ENCODE data around the gene NDUFAB1. TPM values are rescaled to one million over a fixed set of nuclear protein-coding genes. Genes with fewer than 3 reads are reported as not detected.

The NDUFAB1 gene
- total RNA-seq, 1 experiment from 2014 or later = 184 TPM

- H3K36me3 ChIP-seq (ENCODE audit: insufficient read depth, low read length, poor library complexity, severe bottlenecking) = peaks cover 44% of the 10 kb centered on the region
- intact Hi-C loops (cut with micrococcal nuclease; ENCODE audit: unreplicated experiment) = no loop called here
- H3K4me1 ChIP-seq (ENCODE audit: insufficient read depth, low read length, poor library complexity, severe bottlenecking) = no peaks in the 10 kb centered on the region
- no peak for DNase-seq (ENCODE audit: low spot score)
- BruUV-seq (replicated peaks) = no TSS peak
- no peak for TF ChIP-seq EZH2 (IDR thresholded peaks at IDR 0.05; ENCODE audit: borderline replicate concordance, low read depth, low read length, poor library complexity, severe bottlenecking)
- TF ChIP-seq CTCF (conservative IDR thresholded peaks at IDR 0.05; ENCODE audit: low read depth, low read length) = no peak
- H3K4me3 ChIP-seq (ENCODE audit: low read depth, low read length, poor library complexity, severe bottlenecking) = no peak overlapping the region
- no peaks in the 10 kb centered on the region for H3K27me3 ChIP-seq (replicated peaks; ENCODE audit: insufficient read depth, low read depth, low read length, poor library complexity)
- ChIA-PET CTCF (no interaction called here), POLR2A (ENCODE audit: low non-redundant PET) (no interaction called here)
- no peaks in the 10 kb centered on the region for H3K9me3 ChIP-seq (ENCODE audit: low read depth, low read length, poor library complexity, severe bottlenecking)
- H3K27ac ChIP-seq (ENCODE audit: low read depth, low read length, poor library complexity, severe bottlenecking) = no peak overlapping the region
Measured at GRCh38 chr16:23535901-23536300, 60.2 kb downstream of the NDUFAB1 start.

GRCh38 chr16:23534868-23535860 is 61.0 kb downstream of the NDUFAB1 start:
- no peak for TF ChIP-seq EZH2 (IDR thresholded peaks at IDR 0.05; ENCODE audit: borderline replicate concordance, low read depth, low read length, poor library complexity, severe bottlenecking)
- no peak for TF ChIP-seq CTCF (conservative IDR thresholded peaks at IDR 0.05; ENCODE audit: low read depth, low read length)
- intact Hi-C loops (cut with micrococcal nuclease; ENCODE audit: unreplicated experiment) = no loop called here
- Histone ChIP-seq H3K4me1 (ENCODE audit: insufficient read depth, low read length, poor library complexity, severe bottlenecking) (no peaks in the 10 kb centered on the region), H3K9me3 (ENCODE audit: low read depth, low read length, poor library complexity, severe bottlenecking) (no peaks in the 10 kb centered on the region), H3K27me3 (replicated peaks; ENCODE audit: insufficient read depth, low read depth, low read length, poor library complexity) (no peaks in the 10 kb centered on the region), H3K36me3 (ENCODE audit: insufficient read depth, low read length, poor library complexity, severe bottlenecking) (peaks cover 39% of the 10 kb centered on the region), H3K27ac (ENCODE audit: low read depth, low read length, poor library complexity, severe bottlenecking) (no peak overlapping the region), H3K4me3 (ENCODE audit: low read depth, low read length, poor library complexity, severe bottlenecking) (no peak overlapping the region)
- no TSS peak for BruUV-seq (replicated peaks)
- ChIA-PET CTCF (no interaction called here), POLR2A (ENCODE audit: low non-redundant PET) (no interaction called here)
- no peak for DNase-seq (ENCODE audit: low spot score)

- BruUV-seq (replicated peaks) = no TSS peak
- CTCF ChIA-PET = no interaction called here
- POLR2A ChIA-PET (ENCODE audit: low non-redundant PET) = interaction anchor here (0.6 kb wide), 1 partner anchor 1145 kb away, joined by 6 read pairs; no protein-coding TSS in a partner anchor
Measured at GRCh38 chr16:23532448-23532847, 63.7 kb downstream of the NDUFAB1 start.

More at GRCh38 chr16:23532448-23532847, 63.7 kb downstream of the NDUFAB1 start:
- intact Hi-C loops (cut with micrococcal nuclease; ENCODE audit: unreplicated experiment) = no loop called here
- Histone ChIP-seq H3K27ac (ENCODE audit: low read depth, low read length, poor library complexity, severe bottlenecking) (no peak overlapping the region), H3K4me3 (ENCODE audit: low read depth, low read length, poor library complexity, severe bottlenecking) (no peak overlapping the region), H3K4me1 (ENCODE audit: insufficient read depth, low read length, poor library complexity, severe bottlenecking) (no peaks in the 10 kb centered on the region), H3K9me3 (ENCODE audit: low read depth, low read length, poor library complexity, severe bottlenecking) (no peaks in the 10 kb centered on the region), H3K27me3 (replicated peaks; ENCODE audit: insufficient read depth, low read depth, low read length, poor library complexity) (no peaks in the 10 kb centered on the region), H3K36me3 (ENCODE audit: insufficient read depth, low read length, poor library complexity, severe bottlenecking) (peaks cover 44% of the 10 kb centered on the region)
- TF ChIP-seq EZH2 (IDR thresholded peaks at IDR 0.05; ENCODE audit: borderline replicate concordance, low read depth, low read length, poor library complexity, severe bottlenecking) (no peak), CTCF (conservative IDR thresholded peaks at IDR 0.05; ENCODE audit: low read depth, low read length) (no peak)
- no peak for DNase-seq (ENCODE audit: low spot score)

Other genes starting within 250 kb of the NDUFAB1 start
- 33.8 and 40.4 TPM in 2 replicates for gene COG7, start 143.1 kb downstream of the NDUFAB1 start, total RNA-seq (2021)
- 126 and 142 TPM in 2 replicates for gene GGA2, start 85.8 kb downstream of the NDUFAB1 start, total RNA-seq (2021)
- gene EARS2, start 39.0 kb downstream of the NDUFAB1 start, total RNA-seq (2021) = 32.7 and 38.9 TPM in 2 replicates
- 121 and 124 TPM in 2 replicates for gene UBFD1, start 38.6 kb downstream of the NDUFAB1 start, total RNA-seq (2021)
- 23.9 and 27.2 TPM in 2 replicates for gene PALB2, start 45.0 kb upstream of the NDUFAB1 start, total RNA-seq (2021)
- gene DCTN5, start 45.1 kb upstream of the NDUFAB1 start, total RNA-seq (2021) = 83.2 and 95.1 TPM in 2 replicates
- 227 and 234 TPM in 2 replicates for gene PLK1, start 82.6 kb upstream of the NDUFAB1 start, total RNA-seq (2021)
- not detected in 2 replicates for gene ERN2, start 116.9 kb upstream of the NDUFAB1 start, total RNA-seq (2021)
- 0.99 and 1.0 TPM in 2 replicates for gene CHP2, start 158.7 kb upstream of the NDUFAB1 start, total RNA-seq (2021)
- gene PRKCB, start 239.7 kb upstream of the NDUFAB1 start, total RNA-seq (2021) = 158 and 171 TPM in 2 replicates